ENCODE measurements around the gene FSCB.

The FSCB gene

DNA sequence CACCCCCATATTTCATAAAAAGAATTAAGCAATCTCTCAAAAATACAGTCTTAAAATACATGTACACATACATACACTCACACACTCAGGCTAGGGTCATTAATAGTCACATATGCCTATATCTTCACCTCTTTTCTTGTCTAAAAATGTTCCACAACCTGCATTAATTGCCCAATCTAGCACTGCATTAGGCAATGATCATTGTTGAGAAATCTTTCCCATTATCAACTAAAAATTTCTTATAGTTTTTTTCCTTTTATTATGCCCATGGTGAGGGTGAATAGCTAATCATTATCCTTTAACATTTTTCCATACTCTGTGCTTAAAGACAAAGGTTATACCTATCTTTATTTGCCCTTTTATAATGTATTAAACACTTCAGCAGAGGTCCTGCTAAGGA is 38.3 kb downstream of the FSCB start:
- H3K27me3 ChIP-seq (replicated peaks; ENCODE audit: control insufficient read depth, insufficient read depth, low read length), result no peaks in the 10 kb centered on the region
- no peak for DNase-seq (ENCODE audit: extremely low read depth, insufficient read length)
- H3K36me3 ChIP-seq (ENCODE audit: control insufficient read depth, insufficient read depth, low read length), result no peaks in the 10 kb centered on the region
- no peak for TF ChIP-seq CTCF (IDR thresholded peaks at IDR 0.05; ENCODE audit: insufficient read depth, low read length, poor library complexity, severe bottlenecking)
- no peak overlapping the region for H3K4me3 ChIP-seq (replicated peaks; ENCODE audit: low read depth, low read length)

DNA sequence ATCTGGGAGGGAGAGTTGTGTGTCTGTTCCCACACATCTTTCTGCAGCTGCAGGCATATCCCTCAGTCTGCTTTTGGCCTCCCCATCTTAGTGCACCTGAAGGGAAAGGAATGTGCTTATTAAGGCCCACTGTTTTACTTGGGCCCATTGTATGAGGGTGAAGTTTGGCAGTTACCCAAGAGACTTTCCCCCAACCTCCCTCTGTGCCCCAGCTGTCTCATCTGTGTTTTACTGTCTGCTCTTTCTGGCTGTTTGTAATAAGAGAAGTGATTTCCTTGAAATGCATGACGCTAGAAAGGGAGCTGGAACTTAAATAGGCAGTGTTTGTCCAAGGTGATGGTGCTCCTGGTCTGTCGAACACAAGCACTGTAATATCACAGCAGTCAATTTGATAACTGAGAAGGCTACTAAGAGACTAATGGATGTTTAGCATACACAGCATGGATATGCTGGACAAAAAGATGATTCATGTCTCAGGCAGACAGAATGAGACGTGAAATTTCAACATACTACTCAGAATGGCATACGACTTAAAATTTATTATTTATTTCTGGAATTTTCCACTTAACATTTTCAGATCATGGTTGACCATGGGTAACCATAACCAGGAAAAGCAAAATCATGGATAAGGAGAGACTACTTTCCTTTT is 43.6 kb downstream of the FSCB start:
- Histone ChIP-seq H3K27me3 (replicated peaks; ENCODE audit: control insufficient read depth, insufficient read depth, low read length) (no peaks in the 10 kb centered on the region), H3K4me3 (replicated peaks; ENCODE audit: low read depth, low read length) (no peak overlapping the region), H3K36me3 (ENCODE audit: control insufficient read depth, insufficient read depth, low read length) (no peaks in the 10 kb centered on the region)
- no peak for DNase-seq (ENCODE audit: extremely low read depth, insufficient read length)
- no peak for TF ChIP-seq CTCF (IDR thresholded peaks at IDR 0.05; ENCODE audit: insufficient read depth, low read length, poor library complexity, severe bottlenecking)

- no peaks in the 10 kb centered on the region for H3K27me3 ChIP-seq (replicated peaks; ENCODE audit: control insufficient read depth, insufficient read depth, low read length)
- H3K36me3 ChIP-seq (ENCODE audit: control insufficient read depth, insufficient read depth, low read length), result no peaks in the 10 kb centered on the region
- TF ChIP-seq CTCF (IDR thresholded peaks at IDR 0.05; ENCODE audit: insufficient read depth, low read length, poor library complexity, severe bottlenecking), result no peak
- H3K4me3 ChIP-seq (replicated peaks; ENCODE audit: low read depth, low read length), result no peak overlapping the region
- no peak for DNase-seq (ENCODE audit: extremely low read depth, insufficient read length)
These were observed 44.7 kb downstream of the FSCB start for GRCh38 chr14:44462381-44462780.

GRCh38 chr14:44461811-44462210 is 45.3 kb downstream of the FSCB start:
- Histone ChIP-seq H3K4me3 (replicated peaks; ENCODE audit: low read depth, low read length) (no peak overlapping the region), H3K27me3 (replicated peaks; ENCODE audit: control insufficient read depth, insufficient read depth, low read length) (no peaks in the 10 kb centered on the region), H3K36me3 (ENCODE audit: control insufficient read depth, insufficient read depth, low read length) (no peaks in the 10 kb centered on the region)
- DNase-seq (ENCODE audit: extremely low read depth, insufficient read length), result no peak
- no peak for TF ChIP-seq CTCF (IDR thresholded peaks at IDR 0.05; ENCODE audit: insufficient read depth, low read length, poor library complexity, severe bottlenecking)

All from GM06990 (cell line).